GM19463 (cell line): ENCODE results near the gene LRRFIP1.
A peak's percentile ranks its signal among the peaks of the same experiment; 100 is the strongest.

Source experiments
- ATAC-seq: cut with Tn5 transposase; IDR thresholded peaks from one replicate; pipeline ENCODE4 v1.9.1; 2021; ENCODE audit warnings: mild to moderate bottlenecking, moderate library complexity; ENCODE audit not compliant: unreplicated experiment

LRRFIP1 gene

DNA sequence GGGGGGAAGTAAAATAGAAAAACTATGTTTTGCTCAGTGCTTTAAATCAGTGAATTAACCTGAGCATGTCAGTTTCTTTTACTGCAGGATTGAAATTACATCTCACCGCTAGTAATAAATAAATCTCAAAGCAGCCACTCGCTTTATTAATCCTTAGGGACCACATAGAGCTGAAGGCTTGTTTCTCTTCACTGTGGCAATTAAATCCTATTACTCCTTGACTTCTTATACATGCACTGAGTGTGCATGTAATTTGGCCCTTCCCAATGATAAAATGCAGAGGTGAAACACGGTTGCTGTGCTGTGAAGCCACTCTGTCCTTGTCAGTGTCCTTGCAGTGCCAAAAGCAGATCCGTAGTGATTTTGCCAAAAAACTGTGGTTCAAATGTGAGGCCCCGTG, 94.1 kb downstream of the LRRFIP1 start:
- ATAC-seq = no peak

- ATAC-seq = no peak
Measured at GRCh38 chr2:237722616-237723015, 95.2 kb downstream of the LRRFIP1 start.

- ATAC-seq = no peak
Measured at GRCh38 chr2:237723023-237723422, 95.6 kb downstream of the LRRFIP1 start.

- ATAC-seq = peak; percentile 83
Measured at GRCh38 chr2:237723602-237724001, 96.2 kb downstream of the LRRFIP1 start.

- ATAC-seq = no peak
Measured at GRCh38 chr2:237724811-237725478, 97.6 kb downstream of the LRRFIP1 start.

DNA sequence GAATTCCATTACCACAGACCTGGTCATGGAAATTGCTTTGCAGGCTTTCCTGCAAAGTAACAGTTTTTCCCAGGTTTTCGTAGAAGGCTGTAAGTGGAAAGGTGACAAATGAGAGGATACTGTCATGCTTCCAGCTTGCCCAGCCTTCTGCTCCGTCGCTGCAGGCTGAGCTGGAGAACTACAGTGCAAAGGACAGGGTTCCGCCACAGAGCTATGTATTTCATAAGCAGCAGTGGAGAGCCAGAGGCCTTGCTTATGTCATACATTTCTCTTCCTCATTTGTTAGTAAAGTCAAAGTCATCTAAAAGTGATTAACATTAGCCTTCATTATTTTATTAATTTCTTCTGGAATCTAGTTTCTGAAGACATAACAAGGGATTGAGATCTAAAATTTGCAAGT, 98.3 kb downstream of the LRRFIP1 start:
- no peak for ATAC-seq

- ATAC-seq = no peak
Measured at GRCh38 chr2:237726401-237726830, 99.0 kb downstream of the LRRFIP1 start.

DNA sequence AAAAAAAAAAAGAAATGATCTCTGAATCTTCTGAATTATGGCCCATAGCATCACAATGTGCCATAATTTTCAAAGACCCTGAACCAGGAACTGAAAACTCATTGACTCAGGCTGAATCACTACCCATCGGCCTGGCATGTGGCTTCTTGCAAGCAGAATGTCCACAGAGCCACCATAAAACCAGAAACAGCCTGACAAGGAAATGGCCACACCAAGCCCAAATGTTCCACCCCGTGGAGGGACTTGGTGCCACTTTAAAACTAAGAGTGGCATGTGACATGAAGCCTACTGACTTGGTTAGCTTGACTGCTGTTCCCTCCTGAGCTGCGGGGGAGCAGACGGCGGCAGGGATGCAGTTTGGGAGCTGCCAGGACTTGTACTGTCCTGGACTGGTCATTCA, 100.0 kb downstream of the LRRFIP1 start:
- no peak for ATAC-seq

DNA sequence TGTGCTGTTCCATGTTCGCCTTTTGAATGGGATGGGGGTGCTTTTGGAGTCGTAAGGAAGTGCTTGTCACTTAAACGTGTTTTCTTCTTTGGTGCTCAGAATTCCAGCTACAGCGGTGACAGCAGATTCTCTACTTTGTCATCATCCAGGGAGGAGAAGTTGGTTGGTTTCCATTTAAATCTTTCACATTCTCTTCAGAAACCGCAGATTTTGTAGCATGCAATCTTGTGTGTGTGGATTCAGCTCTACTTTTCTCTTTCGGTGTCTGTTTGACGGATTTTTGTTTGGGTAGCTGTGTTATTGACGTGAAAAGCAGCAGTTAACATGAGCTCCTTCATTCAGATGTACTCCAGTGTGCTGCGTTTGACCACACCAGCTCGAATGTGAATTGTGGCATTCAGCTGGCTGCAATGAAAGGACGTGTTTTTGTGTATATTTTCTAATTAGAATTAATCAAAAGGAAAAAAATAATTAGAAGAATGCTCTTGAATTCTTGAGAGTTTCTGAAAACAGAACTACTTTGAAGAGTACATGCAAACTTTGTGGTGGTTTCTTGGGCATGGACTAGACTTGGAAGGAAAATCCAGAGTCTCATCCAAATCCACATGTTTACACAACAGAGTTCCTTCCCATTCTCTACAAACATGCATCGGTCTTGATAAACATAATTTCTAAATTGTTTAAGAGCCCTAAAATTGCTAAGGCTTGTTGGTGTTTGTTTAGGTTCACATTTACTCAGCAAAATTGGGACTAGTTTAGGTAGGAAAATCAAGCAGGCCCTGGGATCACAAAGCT, 102.5 kb downstream of the LRRFIP1 start:
- no peak for ATAC-seq

DNA sequence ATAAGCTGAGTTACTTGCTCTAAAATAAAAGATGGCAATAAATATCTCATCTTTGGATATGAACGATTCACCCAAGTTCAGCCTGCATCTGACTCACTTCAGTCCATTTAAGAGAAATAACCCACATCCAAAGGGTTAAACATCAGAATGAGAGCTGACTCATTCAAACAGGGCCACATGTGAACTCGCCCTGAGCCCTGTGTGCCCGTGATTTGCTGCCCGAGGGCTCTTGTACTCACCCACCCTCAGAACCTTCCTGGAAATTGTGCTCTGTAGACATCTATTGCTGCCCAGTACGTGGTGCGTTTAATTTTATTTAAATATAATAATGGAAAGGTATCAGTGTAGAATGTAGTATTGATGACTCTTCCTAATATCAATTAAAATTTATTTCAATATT, 104.3 kb downstream of the LRRFIP1 start:
- no peak for ATAC-seq

GRCh38 chr2:237732070-237732469, 104.7 kb downstream of the LRRFIP1 start:
- ATAC-seq = no peak

DNA sequence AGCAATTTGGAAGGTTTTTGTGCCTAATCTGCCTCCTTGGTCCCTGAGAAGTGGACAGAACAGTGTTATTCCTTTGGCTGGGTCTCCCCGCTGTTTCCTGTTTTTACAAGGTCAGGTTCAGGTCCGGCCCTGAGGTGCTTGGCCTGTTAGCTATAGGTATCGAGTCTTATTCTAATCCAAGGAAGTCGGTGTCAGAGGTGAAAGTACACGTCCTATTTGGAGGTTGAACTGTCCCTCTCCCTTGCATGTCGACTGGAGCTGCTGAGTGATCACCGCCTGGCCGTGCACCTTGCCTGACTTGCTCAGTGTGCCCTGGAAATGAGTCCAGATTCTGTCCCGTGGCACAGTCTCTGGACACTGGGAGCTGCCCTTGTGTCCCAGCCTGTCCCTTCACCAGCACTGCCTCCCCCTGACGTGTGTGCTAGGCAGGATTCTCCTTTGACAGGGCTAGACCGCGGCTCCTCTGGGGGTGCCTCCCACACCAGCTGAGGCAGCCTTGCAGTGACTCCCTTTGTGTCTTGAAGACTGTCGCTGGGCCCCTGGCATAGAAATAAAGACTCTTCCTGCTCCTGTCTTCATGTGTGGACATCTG, 105.5 kb downstream of the LRRFIP1 start:
- no peak for ATAC-seq

DNA sequence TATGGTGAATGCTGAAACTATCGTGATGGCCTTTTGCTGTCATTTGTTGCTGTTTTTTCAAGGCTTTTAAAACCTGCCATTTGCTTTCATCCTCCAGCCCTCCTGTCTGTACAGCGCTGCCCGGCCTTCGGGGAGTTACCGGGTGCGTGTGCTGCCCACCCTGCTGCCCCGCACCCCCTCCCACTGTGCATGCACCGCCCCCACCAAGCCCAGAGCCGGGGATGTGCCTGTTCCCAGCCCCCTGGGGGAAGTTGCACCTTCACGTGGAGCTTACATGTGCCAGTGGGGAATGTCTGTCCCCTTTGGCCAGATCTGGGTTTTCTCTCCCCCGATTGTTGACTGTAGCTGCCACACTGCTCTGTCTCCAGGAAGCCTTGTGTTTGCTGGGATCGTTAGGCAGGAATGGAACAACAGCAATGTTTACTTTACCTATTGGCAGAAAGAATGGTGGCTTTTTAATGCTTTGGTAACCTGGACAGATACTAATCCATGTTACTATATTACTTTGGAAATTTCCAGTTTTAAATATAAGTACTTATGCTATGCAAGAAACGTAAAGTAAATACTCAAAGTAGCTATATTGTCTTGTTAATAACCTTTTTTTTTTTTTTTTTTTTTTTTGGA, 106.4 kb downstream of the LRRFIP1 start:
- ATAC-seq = no peak

DNA sequence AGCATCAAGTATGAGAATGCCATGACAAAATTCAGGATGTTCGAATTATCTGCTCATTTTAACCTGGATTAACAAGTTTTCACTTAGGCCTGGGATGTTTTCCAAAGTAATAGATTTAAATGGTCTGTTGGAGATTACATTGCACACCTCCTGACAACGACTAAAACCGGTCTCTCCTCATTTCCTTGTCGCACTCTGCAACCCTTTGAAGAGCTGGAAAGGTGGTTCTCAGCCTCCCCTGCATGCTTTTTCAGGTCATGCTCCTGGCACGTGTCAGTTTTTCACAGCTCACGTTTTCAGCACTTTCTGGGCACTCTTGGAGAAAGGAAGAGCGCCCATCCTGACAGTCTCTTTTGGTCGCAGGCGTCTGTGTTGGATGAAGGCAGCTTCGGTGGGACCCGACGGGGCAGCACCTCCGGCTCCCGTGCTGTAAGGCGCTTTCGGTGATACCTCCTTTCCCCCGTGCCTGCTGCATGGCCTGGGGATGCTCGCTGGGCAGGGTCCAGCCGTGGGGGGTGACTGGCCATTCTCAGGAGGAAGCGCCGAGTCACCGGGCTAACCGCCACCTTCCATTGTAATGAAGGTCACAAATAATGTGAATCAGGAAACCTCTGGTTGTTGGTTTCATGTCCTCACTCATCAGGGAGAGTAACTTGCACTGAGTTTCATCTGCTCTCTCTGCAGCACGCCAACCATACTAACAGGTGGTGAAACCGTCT, 107.7 kb downstream of the LRRFIP1 start:
- no peak for ATAC-seq

DNA sequence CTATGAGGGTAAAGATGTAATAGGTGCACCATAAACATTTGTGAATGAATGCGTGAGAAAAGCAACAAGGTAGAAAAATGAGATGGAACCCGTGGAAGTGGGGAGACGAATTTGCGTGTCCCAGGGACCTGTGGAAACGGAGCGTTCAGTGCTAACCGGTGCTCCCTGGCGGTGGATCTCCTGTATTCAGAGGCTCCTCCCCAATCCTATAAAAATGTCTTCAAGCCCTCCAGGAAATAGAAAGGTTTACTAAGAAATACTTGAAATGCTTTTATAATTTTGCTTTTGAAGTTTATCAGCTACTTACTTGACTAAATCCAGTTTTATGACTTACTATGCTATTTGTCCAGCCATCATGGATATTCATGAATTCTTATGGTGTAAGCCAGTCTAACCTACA, 108.4 kb downstream of the LRRFIP1 start:
- no peak for ATAC-seq

- no peak for ATAC-seq
Measured at GRCh38 chr2:237736783-237737182, 109.4 kb downstream of the LRRFIP1 start.

DNA sequence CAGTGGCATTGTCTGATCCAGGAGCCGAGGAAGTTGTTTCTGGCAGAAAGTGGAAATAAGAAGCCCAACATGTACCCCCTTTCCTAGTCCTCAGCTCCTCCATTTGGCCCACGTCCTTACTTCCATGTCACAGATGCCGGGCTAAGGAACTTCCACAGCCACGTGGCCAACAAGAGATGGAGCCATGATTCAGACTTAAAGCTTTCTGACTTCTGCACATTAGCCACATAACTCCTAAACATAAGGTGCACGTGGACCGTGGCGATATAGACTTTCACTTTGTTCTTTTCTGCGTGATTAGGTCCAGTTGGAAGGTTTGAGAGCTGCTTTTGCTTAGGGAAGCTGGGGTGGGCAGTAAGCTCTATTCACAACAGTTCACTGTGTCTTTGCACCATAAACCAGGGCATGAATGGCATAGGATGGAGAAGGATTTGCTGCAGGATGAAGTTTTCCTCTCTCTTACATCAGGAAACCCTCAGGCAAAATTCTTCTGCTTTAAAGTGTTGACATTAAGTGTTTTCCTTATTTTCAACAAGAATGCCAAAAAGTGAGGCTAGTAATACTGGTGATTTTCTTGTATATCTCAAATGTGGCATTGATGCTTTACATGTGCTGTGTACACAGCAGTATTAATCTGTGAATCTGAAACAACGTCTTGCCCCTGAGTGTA, 109.9 kb downstream of the LRRFIP1 start:
- no peak for ATAC-seq

DNA sequence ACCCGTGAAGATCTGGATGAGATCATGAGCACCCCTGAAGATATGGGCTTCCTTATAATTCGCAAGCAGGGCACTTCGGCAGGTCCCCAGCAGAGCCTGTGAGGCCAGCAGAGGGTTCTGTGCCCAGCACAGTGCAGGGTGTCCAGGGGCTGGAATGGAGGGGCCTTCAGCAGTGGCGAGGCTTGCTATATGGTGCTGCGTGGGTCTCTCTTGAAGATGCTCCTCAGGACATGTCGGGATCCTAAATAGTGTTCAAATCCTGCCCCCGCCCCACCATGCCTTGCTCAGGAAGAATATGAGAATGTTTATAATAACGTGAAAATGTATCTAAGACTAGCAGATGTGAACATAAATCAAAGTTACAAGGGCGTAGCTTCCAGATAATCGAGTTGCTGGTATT, 110.9 kb downstream of the LRRFIP1 start:
- no peak for ATAC-seq

DNA sequence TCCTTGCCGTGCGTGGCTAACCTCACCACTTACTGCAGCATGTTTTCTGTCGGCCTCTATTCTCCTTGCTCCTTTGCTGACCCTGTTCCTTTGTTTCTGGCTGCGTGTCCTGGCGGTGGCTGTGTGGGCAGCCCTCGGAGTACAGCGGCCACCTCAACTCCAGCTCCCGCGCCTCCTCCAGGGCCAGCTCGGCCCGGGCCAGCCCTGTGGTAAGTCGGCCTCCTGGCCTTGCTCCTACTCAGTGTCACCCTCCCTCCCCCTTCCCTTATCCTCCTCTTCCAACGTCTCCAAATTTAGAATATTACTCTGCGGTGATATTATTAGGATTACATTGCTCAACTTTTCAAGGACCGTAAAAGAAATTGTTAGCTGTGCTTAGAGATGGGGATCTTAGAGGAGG, 111.7 kb downstream of the LRRFIP1 start:
- ATAC-seq = no peak

DNA sequence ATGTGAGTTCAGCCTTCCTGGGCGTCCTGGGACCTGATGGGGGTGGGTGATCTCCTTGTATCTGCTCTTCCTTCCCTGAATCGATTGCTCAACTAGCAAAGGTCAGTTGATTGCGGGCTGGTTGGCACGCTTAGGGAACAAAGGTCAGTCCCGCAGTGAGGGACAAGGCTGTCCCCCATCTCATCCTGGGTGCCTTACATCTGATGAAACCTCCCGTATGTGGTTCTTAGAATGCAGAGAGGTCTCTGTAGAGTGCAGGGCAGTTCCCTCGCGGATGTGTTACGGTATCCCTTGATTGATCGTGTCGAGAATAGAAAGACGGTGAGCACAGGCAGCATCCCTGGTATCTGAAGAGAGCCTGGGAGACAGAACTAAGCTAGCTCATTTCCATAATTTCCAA, 114.8 kb downstream of the LRRFIP1 start:
- ATAC-seq = no peak
